Loucy (cell line): ENCODE measurements around the gene CTBP2.

Experiments used
- H2AFZ ChIP-seq: fragments of 200-600 bp; sonication (generic); 2 replicates; pipeline ENCODE4 v1.6.0; 2016; ENCODE audit warnings: antibody characterized with exemption, mild to moderate bottlenecking, low read length, moderate library complexity
- H3F3A ChIP-seq: fragments of 200-600 bp; 2 replicates; pipeline ENCODE4 v1.6.0; 2016; ENCODE audit warnings: antibody characterized with exemption, low read depth, mild to moderate bottlenecking
- H3K27me3 ChIP-seq: fragments of 200-600 bp; sonication (generic); 2 replicates; pipeline ENCODE4 v1.6.1; 2014; ENCODE audit warnings: low read length, mild to moderate bottlenecking; ENCODE audit not compliant: insufficient read depth, poor library complexity, severe bottlenecking
- H3K36me3 ChIP-seq: fragments of 200-600 bp; sonication (generic); 2 replicates; pipeline ENCODE4 v1.6.1; 2016; ENCODE audit warnings: low read length; ENCODE audit not compliant: insufficient read depth
- H3K4me1 ChIP-seq: fragments of 200-600 bp; sonication (generic); 2 replicates; pipeline ENCODE4 v1.5.1; 2014; ENCODE audit warnings: low read length, mild to moderate bottlenecking; ENCODE audit not compliant: insufficient read depth, poor library complexity, severe bottlenecking
- H3K4me2 ChIP-seq: fragments of 200-600 bp; sonication (generic); 2 replicates; pipeline ENCODE4 v1.6.0; 2014; ENCODE audit warnings: antibody characterized with exemption, low read length, low read depth, mild to moderate bottlenecking; ENCODE audit not compliant: poor library complexity, severe bottlenecking
- H3K4me3 ChIP-seq: fragments of 200-600 bp; sonication (generic); 2 replicates; pipeline ENCODE4 v1.5.1; 2014; ENCODE audit warnings: low read length, mild to moderate bottlenecking, mixed read lengths; ENCODE audit not compliant: poor library complexity, severe bottlenecking
- H3K79me2 ChIP-seq: fragments of 200-600 bp; sonication (generic); 2 replicates; pipeline ENCODE4 v1.6.1; 2014; ENCODE audit warnings: low read length; ENCODE audit not compliant: insufficient read depth
- H3K9ac ChIP-seq: fragments of 200-600 bp; sonication (generic); 2 replicates; pipeline ENCODE4 v1.6.0; 2014; ENCODE audit warnings: mild to moderate bottlenecking, low read depth, low read length, moderate library complexity; ENCODE audit not compliant: poor library complexity, severe bottlenecking
- H3K9me2 ChIP-seq: fragments of 200-600 bp; sonication (generic); replicated peaks from 2 replicates; pipeline ENCODE4 v1.6.1; 2016; ENCODE audit warnings: low read depth, low read length, mixed read lengths
- H3K9me3 ChIP-seq: fragments of 200-600 bp; sonication (generic); 2 replicates; pipeline ENCODE4 v1.6.1; 2014; ENCODE audit warnings: mild to moderate bottlenecking, antibody characterized with exemption, low read length, low read depth; ENCODE audit not compliant: insufficient read depth
- H4K20me1 ChIP-seq: fragments of 200-600 bp; sonication (generic); 2 replicates; pipeline ENCODE4 v1.6.0; 2014; ENCODE audit warnings: antibody characterized with exemption, low read length, mild to moderate bottlenecking; ENCODE audit not compliant: insufficient read depth, poor library complexity, severe bottlenecking
- CTCF ChIP-seq: fragments of 200-600 bp; sonication (generic); conservative IDR thresholded peaks from 2 replicates; pipeline ENCODE4 v1.5.1; 2014; ENCODE audit warnings: mild to moderate bottlenecking, antibody characterized with exemption, low read length
- EZH2phosphoT487 ChIP-seq: fragments of 200-600 bp; IDR thresholded peaks from 2 replicates; pipeline ENCODE4 v1.6.1; 2018; ENCODE audit warnings: antibody characterized with exemption, mild to moderate bottlenecking, moderate library complexity, borderline replicate concordance

The CTBP2 gene

GRCh38 chr10:125105155-125105554, 55.2 kb downstream of the CTBP2 start:
- H3K9ac ChIP-seq = no peak overlapping the region
- TF ChIP-seq CTCF (no peak), EZH2phosphoT487 (no peak)
- no peak overlapping the region for H3K4me2 ChIP-seq
- no peak overlapping the region for H2AFZ ChIP-seq
- no peak overlapping the region for H3K4me3 ChIP-seq
- H3K79me2 ChIP-seq = no peaks in the 10 kb centered on the region
- H3K9me2 ChIP-seq = no peaks in the 10 kb centered on the region
- H3K27me3 ChIP-seq = no peaks in the 10 kb centered on the region
- peaks cover 3% of the 10 kb centered on the region; the same call in 1 of the 2 replicates for H3K9me3 ChIP-seq
- no peaks in the 10 kb centered on the region for H3F3A ChIP-seq
- H4K20me1 ChIP-seq = no peaks in the 10 kb centered on the region
- H3K36me3 ChIP-seq = no peaks in the 10 kb centered on the region
- no peaks in the 10 kb centered on the region for H3K4me1 ChIP-seq

GRCh38 chr10:125104559-125104958, 55.8 kb downstream of the CTBP2 start:
- Histone ChIP-seq H3K4me2 (no peak overlapping the region), H3K36me3 (no peaks in the 10 kb centered on the region), H3K4me1 (no peaks in the 10 kb centered on the region), H3F3A (no peaks in the 10 kb centered on the region), H3K79me2 (no peaks in the 10 kb centered on the region), H3K27me3 (no peaks in the 10 kb centered on the region), H4K20me1 (no peaks in the 10 kb centered on the region), H3K9me2 (no peaks in the 10 kb centered on the region), H2AFZ (no peak overlapping the region), H3K9ac (no peak overlapping the region), H3K4me3 (no peak overlapping the region), H3K9me3 (peaks cover 3% of the 10 kb centered on the region; the same call in 1 of the 2 replicates)
- TF ChIP-seq CTCF (no peak), EZH2phosphoT487 (no peak)

GRCh38 chr10:125103924-125104323, 56.4 kb downstream of the CTBP2 start:
- H3K9ac ChIP-seq = no peak overlapping the region
- H3K4me2 ChIP-seq = no peak overlapping the region
- H3K4me3 ChIP-seq = no peak overlapping the region
- H3K4me1 ChIP-seq = no peaks in the 10 kb centered on the region
- no peaks in the 10 kb centered on the region for H3K27me3 ChIP-seq
- H3F3A ChIP-seq = no peaks in the 10 kb centered on the region
- H3K79me2 ChIP-seq = no peaks in the 10 kb centered on the region
- peaks cover 3% of the 10 kb centered on the region; the same call in 1 of the 2 replicates for H3K9me3 ChIP-seq
- TF ChIP-seq CTCF (no peak), EZH2phosphoT487 (no peak)
- H3K9me2 ChIP-seq = no peaks in the 10 kb centered on the region
- no peaks in the 10 kb centered on the region for H3K36me3 ChIP-seq
- H4K20me1 ChIP-seq = no peaks in the 10 kb centered on the region
- no peak overlapping the region for H2AFZ ChIP-seq
